Activated T-cell treated with anti-CD3 and anti-CD28 coated beads, Interleukin-2, amount 50 U/mL, for 4 hours (primary cell): Measurements from ENCODE around the gene MRPL19. TPM values are rescaled to one million over a fixed set of nuclear protein-coding genes. Genes with fewer than 3 reads are reported as not detected.
A peak's percentile ranks its signal among the peaks of the same experiment; 100 is the strongest.

Experiments used
- ATAC-seq, 2 donors: fragments of 200-7000 bp; cut with Tn5 transposase; one replicate each; pipeline ENCODE4 v1.10.0; 2021
- DNase-seq: peaks from one replicate; pipeline ENCODE4 v3.0.0-alpha.2; 2020
- H3K27me3 Mint-ChIP-seq: one replicate; pipeline ENCODE4 v1.8.0; 2021; ENCODE audit warnings: low read depth, mixed read lengths
- H3K36me3 Mint-ChIP-seq: one replicate; pipeline ENCODE4 v1.8.0; 2022; ENCODE audit warnings: mixed read lengths; ENCODE audit not compliant: insufficient read depth
- H3K4me1 Mint-ChIP-seq: one replicate; pipeline ENCODE4 v1.8.0; 2021; ENCODE audit warnings: low read depth, mixed read lengths
- H3K4me3 Mint-ChIP-seq: one replicate; pipeline ENCODE4 v1.8.0; 2021; ENCODE audit warnings: mild to moderate bottlenecking, moderate library complexity, mixed read lengths
- H3K9me3 Mint-ChIP-seq: one replicate; pipeline ENCODE4 v1.8.0; 2021; ENCODE audit warnings: mixed read lengths
- total RNA-seq, 3 donors: library from RNA; stranded (reverse); gene quantifications; one replicate each; pipeline ENCODE4 v1.2.1, GENCODE V29; 2021

MRPL19 gene
- total RNA-seq, 3 donors from 2014 or later: 78.3 to 85.2 (median 78.8) TPM

- H3K4me1 Mint-ChIP-seq: no peaks in the 10 kb centered on the region
- ATAC-seq (no peak), DNase-seq (no peak)
- no peak overlapping the region for H3K4me3 Mint-ChIP-seq
- peaks cover 40% of the 10 kb centered on the region for H3K27me3 Mint-ChIP-seq
- no peaks in the 10 kb centered on the region for H3K36me3 Mint-ChIP-seq
- H3K9me3 Mint-ChIP-seq: no peaks in the 10 kb centered on the region
Observed at GRCh38 chr2:75609334-75609689, 37.3 kb upstream of the MRPL19 start.

GRCh38 chr2:75609937-75610508, 36.6 kb upstream of the MRPL19 start:
- H3K9me3 Mint-ChIP-seq: no peaks in the 10 kb centered on the region
- ATAC-seq: no peak
- DNase-seq: no peak

GRCh38 chr2:75610671-75611070, 35.9 kb upstream of the MRPL19 start:
- DNase-seq (no peak), ATAC-seq (no peak)
- Mint-ChIP-seq H3K27me3 (peaks cover 33% of the 10 kb centered on the region), H3K4me1 (no peaks in the 10 kb centered on the region), H3K9me3 (no peaks in the 10 kb centered on the region), H3K4me3 (no peak overlapping the region), H3K36me3 (no peaks in the 10 kb centered on the region)

More at GRCh38 chr2:75609937-75610508, 36.6 kb upstream of the MRPL19 start:
- no peak overlapping the region for H3K4me3 Mint-ChIP-seq
- peaks cover 34% of the 10 kb centered on the region for H3K27me3 Mint-ChIP-seq
- H3K36me3 Mint-ChIP-seq: no peaks in the 10 kb centered on the region
- no peaks in the 10 kb centered on the region for H3K4me1 Mint-ChIP-seq

- no peak overlapping the region for H3K4me3 Mint-ChIP-seq
- no peaks in the 10 kb centered on the region for H3K4me1 Mint-ChIP-seq
- H3K36me3 Mint-ChIP-seq: no peaks in the 10 kb centered on the region
- peaks cover 28% of the 10 kb centered on the region for H3K27me3 Mint-ChIP-seq
- peaks cover 3% of the 10 kb centered on the region for H3K9me3 Mint-ChIP-seq
- no peak for ATAC-seq
- DNase-seq: no peak
Observed at GRCh38 chr2:75612108-75612861, 34.3 kb upstream of the MRPL19 start.

GRCh38 chr2:75612862-75613243, 33.7 kb upstream of the MRPL19 start:
- no peak overlapping the region for H3K4me3 Mint-ChIP-seq
- no peak for DNase-seq
- H3K9me3 Mint-ChIP-seq: peaks cover 3% of the 10 kb centered on the region
- H3K27me3 Mint-ChIP-seq: peaks cover 25% of the 10 kb centered on the region
- no peak for ATAC-seq
- H3K36me3 Mint-ChIP-seq: no peaks in the 10 kb centered on the region
- no peaks in the 10 kb centered on the region for H3K4me1 Mint-ChIP-seq

GRCh38 chr2:75614162-75614651, 32.4 kb upstream of the MRPL19 start:
- Mint-ChIP-seq H3K36me3 (no peaks in the 10 kb centered on the region), H3K4me3 (no peak overlapping the region)
- DNase-seq: no peak

GRCh38 chr2:75616406-75616805, 30.2 kb upstream of the MRPL19 start:
- ATAC-seq (no peak), DNase-seq (no peak)
- H3K9me3 Mint-ChIP-seq: peaks cover 3% of the 10 kb centered on the region
- H3K4me1 Mint-ChIP-seq: no peaks in the 10 kb centered on the region
- H3K27me3 Mint-ChIP-seq: peaks cover 12% of the 10 kb centered on the region
- no peak overlapping the region for H3K4me3 Mint-ChIP-seq
- H3K36me3 Mint-ChIP-seq: no peaks in the 10 kb centered on the region

More at GRCh38 chr2:75614162-75614651, 32.4 kb upstream of the MRPL19 start:
- no peaks in the 10 kb centered on the region for H3K4me1 Mint-ChIP-seq
- H3K27me3 Mint-ChIP-seq: peaks cover 19% of the 10 kb centered on the region
- no peak for ATAC-seq
- peaks cover 3% of the 10 kb centered on the region for H3K9me3 Mint-ChIP-seq

- no peaks in the 10 kb centered on the region for H3K36me3 Mint-ChIP-seq
Observed at GRCh38 chr2:75616933-75617332, 29.6 kb upstream of the MRPL19 start.

GRCh38 chr2:75619956-75620740, 26.4 kb upstream of the MRPL19 start:
- no peak for ATAC-seq
- Mint-ChIP-seq H3K4me1 (no peaks in the 10 kb centered on the region), H3K9me3 (peaks cover 3% of the 10 kb centered on the region), H3K27me3 (peaks cover 15% of the 10 kb centered on the region), H3K36me3 (no peaks in the 10 kb centered on the region), H3K4me3 (no peak overlapping the region)
- no peak for DNase-seq

More at GRCh38 chr2:75616933-75617332, 29.6 kb upstream of the MRPL19 start:
- H3K9me3 Mint-ChIP-seq: peaks cover 3% of the 10 kb centered on the region
- no peaks in the 10 kb centered on the region for H3K4me1 Mint-ChIP-seq
- H3K4me3 Mint-ChIP-seq: no peak overlapping the region
- H3K27me3 Mint-ChIP-seq: peaks cover 8% of the 10 kb centered on the region
- DNase-seq (no peak), ATAC-seq (no peak)

- H3K4me3 Mint-ChIP-seq: no peak overlapping the region
- ATAC-seq (no peak), DNase-seq (no peak)
- H3K36me3 Mint-ChIP-seq: no peaks in the 10 kb centered on the region
- no peaks in the 10 kb centered on the region for H3K4me1 Mint-ChIP-seq
- H3K27me3 Mint-ChIP-seq: peaks cover 17% of the 10 kb centered on the region
- H3K9me3 Mint-ChIP-seq: peaks cover 3% of the 10 kb centered on the region
Observed at GRCh38 chr2:75621228-75621627, 25.4 kb upstream of the MRPL19 start.

GRCh38 chr2:75622500-75622899, 24.1 kb upstream of the MRPL19 start:
- ATAC-seq: no peak
- Mint-ChIP-seq H3K9me3 (no peaks in the 10 kb centered on the region), H3K27me3 (peaks cover 20% of the 10 kb centered on the region), H3K36me3 (no peaks in the 10 kb centered on the region), H3K4me1 (no peaks in the 10 kb centered on the region), H3K4me3 (no peak overlapping the region)
- DNase-seq: no peak

- Mint-ChIP-seq H3K4me1 (no peaks in the 10 kb centered on the region), H3K36me3 (no peaks in the 10 kb centered on the region), H3K27me3 (peaks cover 20% of the 10 kb centered on the region), H3K4me3 (no peak overlapping the region), H3K9me3 (no peaks in the 10 kb centered on the region)
- ATAC-seq: no peak
- no peak for DNase-seq
Observed at GRCh38 chr2:75622929-75623328, 23.7 kb upstream of the MRPL19 start.

- Mint-ChIP-seq H3K4me1 (no peaks in the 10 kb centered on the region), H3K36me3 (no peaks in the 10 kb centered on the region), H3K27me3 (peaks cover 27% of the 10 kb centered on the region), H3K4me3 (no peak overlapping the region), H3K9me3 (no peaks in the 10 kb centered on the region)
- ATAC-seq: peak; percentile 67 to 81
- DNase-seq: peak; percentile 50
Observed at GRCh38 chr2:75627902-75628504, 18.6 kb upstream of the MRPL19 start.

- H3K36me3 Mint-ChIP-seq: no peaks in the 10 kb centered on the region
- H3K9me3 Mint-ChIP-seq: no peaks in the 10 kb centered on the region
- peaks cover 22% of the 10 kb centered on the region for H3K27me3 Mint-ChIP-seq
- H3K4me3 Mint-ChIP-seq: no peak overlapping the region
- ATAC-seq (no peak), DNase-seq (no peak)
- H3K4me1 Mint-ChIP-seq: no peaks in the 10 kb centered on the region
Observed at GRCh38 chr2:75632091-75632701, 14.4 kb upstream of the MRPL19 start.
